Medulla oblongata (tissue), 1 donor: ENCODE results near the gene LBR.

Source experiments
- DNase-seq: peaks from one replicate; pipeline ENCODE4 v3.0.0-alpha.2; 2015; ENCODE audit errors: extremely low spot score

The LBR gene

GRCh38 chr1:225374996-225375395 is 52.8 kb downstream of the LBR start:
- DNase-seq: no peak

DNA sequence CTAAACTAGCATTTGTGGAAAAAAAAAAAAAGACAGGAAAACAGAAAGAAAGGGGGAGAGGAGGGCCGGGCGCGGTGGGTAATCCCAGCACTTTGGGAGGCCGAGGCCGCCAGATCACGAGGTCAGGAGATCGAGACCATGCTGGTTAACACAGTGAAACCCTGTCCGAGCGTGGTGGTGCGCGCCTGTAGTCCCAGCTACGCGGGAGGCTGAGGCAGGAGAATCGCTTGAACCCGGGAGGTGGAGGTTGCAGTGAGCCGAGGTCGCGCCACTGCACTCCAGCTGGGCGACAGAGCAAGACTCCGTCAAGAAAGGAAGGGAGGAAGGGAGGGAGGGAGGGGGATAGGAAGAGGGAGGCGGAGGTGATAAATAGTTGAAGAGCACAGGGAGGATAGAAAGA is 54.7 kb downstream of the LBR start:
- no peak for DNase-seq

DNA sequence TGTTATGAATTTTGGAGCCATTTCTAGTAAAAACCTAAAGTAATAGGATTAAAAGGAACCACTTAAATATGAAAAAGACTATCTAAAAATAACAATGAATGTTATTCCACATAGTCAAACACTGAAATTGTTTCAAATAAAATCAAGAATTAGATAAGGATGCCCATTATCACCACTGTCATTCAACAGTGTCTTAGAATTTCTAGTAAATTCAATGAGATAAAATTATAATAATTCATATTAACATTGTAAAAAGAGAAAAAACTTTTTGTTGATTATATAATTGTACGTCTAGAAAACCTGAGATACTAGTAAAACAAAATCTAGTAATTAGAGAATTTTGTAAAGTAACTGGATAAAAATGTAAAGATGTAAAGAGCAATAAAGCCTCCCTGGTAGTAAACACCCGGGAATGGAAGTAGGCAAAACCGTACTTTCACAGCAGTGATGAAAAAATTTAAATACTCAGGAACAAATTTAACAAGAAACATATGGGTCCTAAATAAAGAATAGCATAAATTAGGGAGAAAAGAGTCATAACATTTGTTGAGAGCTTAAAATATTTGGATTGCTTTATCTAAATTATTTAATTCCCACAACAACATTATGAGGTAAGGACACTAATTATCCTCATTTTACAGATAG is 56.4 kb downstream of the LBR start:
- DNase-seq: no peak

DNA sequence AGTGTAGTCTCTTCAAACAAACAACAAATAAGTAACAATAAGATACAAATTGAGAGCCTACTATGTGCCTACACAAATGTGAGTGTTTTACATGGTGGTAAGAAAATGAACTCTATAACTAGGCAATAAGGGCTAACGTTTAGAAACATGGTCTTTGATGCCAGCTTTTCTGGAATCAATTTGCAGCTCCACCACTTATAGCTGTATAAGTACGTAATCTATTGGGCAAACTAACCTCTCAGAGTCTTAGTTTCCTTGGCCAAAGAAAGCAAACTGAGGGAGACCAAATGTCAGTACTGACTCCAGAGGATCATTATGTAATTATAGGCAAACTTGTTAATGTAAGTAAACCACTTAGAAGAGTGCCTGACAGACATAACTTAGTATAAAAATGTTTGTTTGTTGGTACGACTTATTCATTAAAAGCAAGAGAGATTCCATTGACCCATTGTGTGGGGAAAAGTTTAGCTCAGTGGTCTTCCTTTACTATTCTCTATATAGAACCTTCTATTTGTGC is 59.7 kb downstream of the LBR start:
- DNase-seq: no peak

DNA sequence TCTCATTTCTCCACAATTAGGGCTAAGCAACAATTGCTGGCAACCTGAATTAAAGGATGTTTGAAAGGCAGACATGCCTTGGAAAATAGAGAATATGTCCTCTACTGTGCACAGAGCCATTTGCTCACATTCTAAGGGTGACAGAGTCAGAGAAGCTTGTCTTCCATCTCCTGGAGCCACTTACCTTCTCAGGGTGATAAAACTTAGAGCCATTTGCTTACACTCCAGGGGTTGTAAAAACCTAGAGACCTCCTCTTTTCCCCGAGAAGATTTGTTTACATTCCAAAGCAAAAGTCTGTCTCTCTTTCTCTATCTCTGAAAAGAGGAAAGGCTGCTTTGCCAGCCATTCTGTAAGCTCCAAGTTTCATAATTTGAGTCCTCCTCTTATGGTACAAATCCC is 61.3 kb downstream of the LBR start:
- DNase-seq: no peak

DNA sequence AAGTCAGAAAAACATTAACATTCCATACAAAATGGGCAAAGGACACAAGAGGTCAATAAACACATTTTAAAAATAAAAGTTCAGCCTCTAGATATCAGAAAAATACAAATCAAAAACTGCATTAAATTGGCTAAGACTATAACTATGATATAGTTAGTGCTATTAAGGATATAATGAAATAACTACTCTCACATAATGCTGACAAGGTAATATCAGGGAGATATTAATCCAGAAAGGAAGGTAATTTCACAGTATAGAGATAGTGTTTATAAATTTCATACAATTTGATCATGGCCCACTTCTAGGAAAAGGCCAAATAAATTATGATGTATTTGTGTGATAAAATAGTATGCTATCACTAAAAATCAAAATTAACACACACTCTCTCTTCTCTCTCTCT is 61.8 kb downstream of the LBR start:
- DNase-seq: no peak

DNA sequence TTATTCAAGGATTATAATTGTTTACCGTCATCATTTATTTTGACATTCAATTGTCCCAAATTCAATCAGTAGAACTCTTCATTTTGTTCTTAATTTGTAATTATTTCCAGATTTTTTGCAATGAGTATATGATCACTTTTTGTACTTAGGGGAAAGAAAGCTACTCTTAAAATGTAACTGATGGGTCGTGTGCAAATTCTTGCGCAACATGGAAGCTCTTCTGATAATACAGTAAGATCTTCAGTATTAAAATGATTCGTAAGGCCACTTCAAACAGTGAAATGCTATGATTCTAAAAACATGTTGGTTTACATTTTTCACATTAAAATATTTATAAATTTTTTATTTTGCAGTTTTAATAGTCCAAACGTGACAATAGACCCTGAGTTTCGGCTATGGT is 63.4 kb downstream of the LBR start:
- DNase-seq: no peak

DNA sequence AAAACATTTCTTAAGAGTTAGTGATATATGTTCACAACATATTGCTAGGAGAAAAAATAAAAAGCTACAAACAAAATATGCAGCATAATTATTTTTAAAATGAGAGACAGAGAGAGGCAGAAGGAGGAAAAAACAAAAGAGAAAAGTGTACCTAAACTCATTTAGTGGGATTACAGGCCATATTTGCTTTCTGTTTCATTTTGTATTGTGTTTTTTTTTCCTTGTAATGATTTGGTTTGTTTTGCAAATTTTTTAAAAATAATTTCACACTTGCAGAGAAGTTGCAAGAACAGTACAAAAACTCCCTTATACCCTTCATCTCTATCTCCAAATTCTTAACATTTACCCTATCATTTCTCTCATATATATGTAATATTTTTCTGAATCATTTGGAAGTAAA is 65.0 kb downstream of the LBR start:
- DNase-seq: no peak

DNA sequence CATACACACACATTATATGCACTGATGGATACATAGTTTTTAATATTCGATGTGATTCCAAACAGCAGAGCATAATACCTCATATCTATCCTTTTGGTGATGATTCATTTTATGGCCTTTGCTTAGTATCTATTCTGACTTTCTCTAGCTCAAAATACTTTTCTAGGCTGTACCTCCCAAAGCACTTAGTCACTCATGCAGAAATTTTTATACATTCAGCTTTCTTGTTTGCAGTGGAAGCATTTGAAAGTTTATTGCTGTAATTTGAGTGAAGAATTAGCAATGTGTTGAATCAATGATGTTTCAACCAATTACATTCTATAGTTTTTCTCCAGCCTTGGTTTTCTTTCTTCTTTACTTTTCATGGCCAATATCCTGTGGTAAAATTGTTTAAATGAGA is 66.7 kb downstream of the LBR start:
- no peak for DNase-seq

DNA sequence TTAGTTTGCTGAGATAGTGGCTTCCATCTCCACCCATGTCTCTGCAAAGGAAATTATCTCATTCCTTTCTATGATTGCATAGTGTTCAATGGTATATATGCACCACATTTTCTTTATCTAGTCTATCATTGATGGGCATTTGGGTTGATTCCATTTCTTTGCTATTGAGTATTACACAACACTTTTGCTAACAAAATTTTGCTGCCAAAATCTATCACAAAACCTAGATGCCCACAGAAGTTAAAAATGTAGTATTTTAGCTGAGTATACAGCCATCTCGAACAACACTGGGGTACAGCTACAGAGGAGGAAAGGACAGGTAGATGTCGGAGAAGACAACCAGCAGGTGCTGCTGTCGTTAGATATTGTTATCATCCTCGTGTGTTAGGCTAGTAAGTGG is 67.7 kb downstream of the LBR start:
- DNase-seq: no peak

- DNase-seq: no peak
These were observed 72.0 kb downstream of the LBR start for GRCh38 chr1:225355863-225356262.

GRCh38 chr1:225354906-225355305 is 72.9 kb downstream of the LBR start:
- no peak for DNase-seq
